HG03066 (cell line): ENCODE results near the gene CELSR3.

Source experiments
- ATAC-seq: cut with Tn5 transposase; IDR thresholded peaks from one replicate; pipeline ENCODE4 v1.9.1; 2021; ENCODE audit warnings: low read depth; ENCODE audit not compliant: unreplicated experiment

The CELSR3 gene

DNA sequence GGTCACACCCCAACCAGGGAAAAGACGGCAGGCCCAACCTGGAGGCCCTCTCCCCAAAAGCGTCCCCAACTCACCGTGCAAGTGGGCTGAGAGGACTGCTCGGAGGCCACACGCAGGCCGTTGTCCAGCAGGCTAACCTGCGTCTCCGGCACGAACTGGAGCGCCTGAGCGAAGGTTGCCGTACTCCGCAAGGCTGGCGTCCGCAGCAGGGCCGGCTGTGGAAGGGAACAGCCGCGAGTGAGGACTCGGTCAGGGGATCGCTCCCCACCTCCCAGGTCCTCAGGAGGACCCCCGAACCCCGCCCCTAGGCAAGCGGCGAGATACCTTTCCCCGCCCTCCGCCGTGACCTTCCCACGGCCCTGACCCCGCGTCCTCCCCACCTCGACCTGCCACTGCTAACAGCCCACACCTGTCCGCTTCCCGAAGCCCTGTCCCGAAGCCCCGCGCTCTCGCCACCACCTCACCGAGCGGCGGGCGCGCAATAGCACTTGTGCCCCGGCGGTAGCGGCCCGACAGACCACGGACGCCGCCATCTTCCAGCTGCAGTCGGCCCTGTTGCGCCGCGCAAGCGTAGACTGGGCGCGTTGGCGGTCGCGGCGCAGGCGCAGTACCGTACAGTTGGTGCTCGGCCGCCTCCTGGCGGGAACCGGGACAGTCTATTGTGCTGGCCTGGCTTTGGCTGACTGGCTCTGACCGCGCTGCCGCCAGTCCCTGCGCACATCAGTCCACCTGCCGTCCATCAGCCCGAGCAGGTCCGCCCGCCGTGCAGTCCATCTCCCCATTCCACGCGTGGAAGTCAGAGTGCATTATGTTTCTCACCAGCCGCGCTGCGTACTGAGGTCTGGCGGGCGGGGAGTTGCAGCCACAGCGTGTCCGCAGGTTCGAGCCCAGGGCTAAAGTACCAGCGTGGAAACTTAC is 53.3 kb downstream of the CELSR3 start, which contains the start of gene UQCRC1:
Gene UQCRC1 (minus strand): TSS at position 559 of the 918 bp plus-strand sequence. CDS start 26 bp downstream, at position 533.
- peak; percentile 96 for ATAC-seq

DNA sequence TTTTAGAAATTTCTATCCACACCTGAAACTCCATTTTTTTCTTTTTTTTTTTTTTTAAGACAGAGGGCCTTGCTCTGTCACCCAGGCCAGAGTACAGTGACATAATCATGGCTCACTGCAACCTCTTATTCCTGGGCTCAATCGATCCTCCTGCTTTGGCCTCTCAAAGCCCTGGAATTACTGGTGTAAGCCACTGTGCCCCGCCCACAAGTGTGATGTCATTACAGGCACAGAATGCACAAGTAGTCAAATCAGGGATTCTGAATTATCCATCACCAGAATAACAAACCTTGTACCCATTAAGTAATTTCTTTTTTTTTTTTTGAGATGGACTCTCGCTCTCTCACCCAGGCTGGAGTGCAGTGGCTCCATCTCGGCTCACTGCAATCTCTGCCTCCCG is 55.2 kb downstream of the CELSR3 start:
- no peak for ATAC-seq

DNA sequence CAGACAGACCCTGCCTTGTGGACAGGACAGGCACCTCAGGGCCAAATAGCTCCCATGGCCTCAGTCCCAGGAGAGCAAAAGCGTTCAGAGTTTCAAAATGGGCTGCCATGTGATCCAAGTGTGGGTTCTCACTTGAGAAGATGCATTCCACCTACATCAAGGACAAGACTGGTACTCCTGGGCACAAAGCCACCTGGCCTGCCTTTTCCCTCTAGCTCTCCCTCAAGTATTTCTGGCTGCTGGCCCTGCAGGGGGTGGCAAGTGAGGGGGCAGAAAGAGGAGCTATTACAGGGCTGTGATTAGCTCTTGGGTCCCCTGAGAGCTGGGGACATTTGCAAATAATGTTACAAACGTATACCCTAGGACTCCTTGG is 61.1 kb downstream of the CELSR3 start:
- no peak for ATAC-seq

DNA sequence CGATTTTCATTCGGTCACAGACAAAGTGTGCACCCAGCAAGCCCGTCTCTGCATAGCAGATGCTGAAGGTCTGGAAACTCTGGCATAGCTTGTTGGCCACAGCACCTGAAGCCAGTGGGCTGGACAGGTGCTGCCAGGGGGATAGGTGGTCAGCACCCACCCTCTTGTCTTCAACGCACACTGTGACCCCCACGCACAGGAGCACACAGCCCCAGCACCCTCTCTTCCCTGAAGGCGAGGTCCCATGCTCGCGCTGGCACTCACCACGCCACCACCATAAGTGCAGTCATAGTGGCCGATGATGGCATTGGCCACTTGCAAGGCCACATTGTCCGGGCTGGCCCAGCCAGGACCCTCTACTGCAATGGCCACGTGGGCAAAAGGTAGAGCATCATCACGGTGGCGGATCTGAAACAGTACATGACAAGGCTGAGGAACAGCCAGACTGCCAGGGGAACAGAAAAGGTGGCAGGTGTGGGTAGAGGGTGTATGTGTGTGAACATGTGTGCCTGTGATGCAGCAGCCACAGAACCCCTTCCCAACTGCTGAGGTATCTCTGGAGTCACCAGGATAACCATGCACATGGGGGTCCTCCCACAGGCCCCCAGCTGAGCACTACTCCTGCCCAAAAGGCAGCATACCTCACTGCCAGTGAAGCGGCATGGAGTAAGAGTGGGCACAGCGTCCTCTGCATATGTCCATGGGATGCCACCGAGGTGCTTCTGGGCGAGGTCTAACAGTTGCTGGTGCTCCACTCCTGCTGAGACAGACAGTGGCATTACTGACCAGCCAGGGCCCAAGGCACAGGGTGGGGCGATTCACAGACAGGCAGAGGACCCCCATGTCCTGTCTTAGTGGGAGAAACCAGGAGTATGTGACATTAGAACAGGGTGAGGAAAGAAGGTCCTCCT is 61.7 kb downstream of the CELSR3 start:
- ATAC-seq: no peak

DNA sequence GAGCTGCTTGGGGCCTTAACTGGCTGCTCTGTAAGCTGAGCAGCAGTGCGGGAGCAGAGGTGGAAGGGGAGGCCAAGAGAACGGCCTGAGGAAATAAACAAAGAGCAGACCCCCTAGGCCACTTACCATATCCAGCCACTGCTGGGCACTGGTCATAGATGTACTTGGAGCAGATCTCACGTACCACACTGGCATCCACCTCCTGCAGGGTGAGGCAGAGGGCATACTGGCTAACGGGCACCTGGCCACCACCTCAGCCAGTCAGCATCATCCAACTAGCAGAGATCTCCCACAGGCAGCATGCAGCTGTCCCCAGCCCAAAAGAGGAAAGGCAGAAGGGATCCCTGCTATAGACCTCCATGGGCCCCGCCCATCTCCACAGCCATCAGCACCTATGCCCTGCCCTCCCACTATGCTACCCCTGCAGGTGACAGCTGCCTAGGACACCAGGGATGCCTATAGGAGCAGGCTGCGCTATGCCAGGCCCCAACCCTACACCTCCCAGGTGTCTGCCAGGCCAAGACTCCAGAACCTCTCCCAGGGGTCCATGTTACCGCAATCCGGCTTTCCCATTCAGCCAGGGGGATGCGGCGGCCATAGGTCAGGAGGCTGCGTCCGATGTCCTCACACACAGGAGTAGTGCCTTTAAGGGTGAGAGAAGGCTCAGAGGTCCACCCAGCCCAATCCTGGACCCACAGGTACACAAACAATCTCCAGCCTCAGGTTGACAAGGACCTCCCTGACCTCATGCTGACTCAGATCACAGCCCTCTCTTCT is 63.0 kb downstream of the CELSR3 start:
- no peak for ATAC-seq

DNA sequence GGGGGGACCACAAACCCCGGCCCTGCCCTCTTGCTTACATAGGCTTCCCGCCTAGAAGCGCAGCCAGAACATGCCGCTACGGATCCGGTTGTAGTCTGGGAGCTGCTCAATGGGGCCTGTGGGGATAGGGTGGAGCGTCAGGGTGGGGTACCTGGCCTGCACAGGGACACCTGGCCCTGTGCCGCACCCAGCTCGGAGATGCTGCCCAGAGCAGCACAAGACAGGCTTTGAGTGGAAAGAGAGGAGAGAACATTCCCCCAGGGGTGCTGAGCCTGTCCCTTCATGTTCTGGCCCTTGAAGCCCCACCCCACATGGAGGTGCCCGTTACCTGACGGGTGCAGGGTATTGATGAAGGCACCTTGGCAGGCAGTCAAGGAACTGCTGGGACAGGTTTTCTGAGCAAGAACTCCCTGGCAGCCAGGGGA is 63.6 kb downstream of the CELSR3 start:
- no peak for ATAC-seq

DNA sequence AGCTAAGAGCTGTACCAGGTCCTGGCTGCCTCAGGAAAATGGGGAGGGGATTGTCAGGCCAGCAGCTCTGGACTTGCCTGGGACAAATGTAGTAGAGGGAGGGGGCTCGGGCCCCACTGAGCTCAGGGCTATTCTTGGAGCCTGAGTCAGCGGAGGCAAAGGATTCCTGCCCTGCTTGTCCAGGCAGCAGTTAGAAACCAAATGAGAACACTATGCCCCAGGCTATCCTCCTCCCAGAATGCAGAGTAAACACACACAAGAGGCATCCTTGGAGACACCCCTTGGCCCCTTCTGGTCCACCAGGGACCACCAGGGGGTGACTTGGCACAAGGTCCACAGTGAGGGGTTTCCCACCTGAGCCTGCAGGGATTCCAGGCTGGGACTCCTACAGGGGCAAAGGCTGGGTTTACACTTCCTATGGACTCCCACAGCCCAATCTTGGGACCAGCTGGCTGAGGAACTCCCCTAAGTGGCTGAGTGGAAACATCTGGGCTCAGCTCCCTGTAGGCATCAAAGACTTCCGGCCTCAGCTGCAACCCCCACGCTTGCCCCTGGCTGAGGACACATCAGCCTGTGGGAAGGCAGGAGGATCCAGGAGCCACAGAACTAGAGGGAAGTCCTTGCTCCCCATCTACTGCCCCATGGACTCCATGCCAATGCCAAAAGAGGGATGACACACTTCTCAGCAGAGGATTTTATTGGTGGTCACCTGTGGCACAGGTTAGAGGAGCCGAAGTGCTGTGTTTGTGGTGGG is 64.2 kb downstream of the CELSR3 start:
- ATAC-seq: no peak

DNA sequence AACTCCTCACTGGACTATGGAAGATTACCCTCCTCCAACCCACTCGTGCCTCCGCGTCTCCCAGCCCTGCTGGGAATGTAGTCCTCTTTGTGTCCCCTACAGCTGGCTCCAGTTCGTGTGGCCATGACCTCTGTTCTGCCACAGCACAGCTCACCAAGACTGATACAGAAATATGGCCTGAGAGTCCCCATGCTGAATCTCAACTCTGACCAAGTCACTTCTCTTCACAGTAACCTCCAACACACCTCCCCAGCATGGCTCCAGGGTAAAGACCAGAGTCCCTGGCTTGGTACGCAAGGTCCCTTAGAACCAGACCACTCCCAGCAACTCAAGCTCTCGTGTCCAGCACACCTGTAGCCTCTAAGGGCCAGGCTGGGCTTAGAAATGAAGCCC is 65.3 kb downstream of the CELSR3 start:
- no peak for ATAC-seq

DNA sequence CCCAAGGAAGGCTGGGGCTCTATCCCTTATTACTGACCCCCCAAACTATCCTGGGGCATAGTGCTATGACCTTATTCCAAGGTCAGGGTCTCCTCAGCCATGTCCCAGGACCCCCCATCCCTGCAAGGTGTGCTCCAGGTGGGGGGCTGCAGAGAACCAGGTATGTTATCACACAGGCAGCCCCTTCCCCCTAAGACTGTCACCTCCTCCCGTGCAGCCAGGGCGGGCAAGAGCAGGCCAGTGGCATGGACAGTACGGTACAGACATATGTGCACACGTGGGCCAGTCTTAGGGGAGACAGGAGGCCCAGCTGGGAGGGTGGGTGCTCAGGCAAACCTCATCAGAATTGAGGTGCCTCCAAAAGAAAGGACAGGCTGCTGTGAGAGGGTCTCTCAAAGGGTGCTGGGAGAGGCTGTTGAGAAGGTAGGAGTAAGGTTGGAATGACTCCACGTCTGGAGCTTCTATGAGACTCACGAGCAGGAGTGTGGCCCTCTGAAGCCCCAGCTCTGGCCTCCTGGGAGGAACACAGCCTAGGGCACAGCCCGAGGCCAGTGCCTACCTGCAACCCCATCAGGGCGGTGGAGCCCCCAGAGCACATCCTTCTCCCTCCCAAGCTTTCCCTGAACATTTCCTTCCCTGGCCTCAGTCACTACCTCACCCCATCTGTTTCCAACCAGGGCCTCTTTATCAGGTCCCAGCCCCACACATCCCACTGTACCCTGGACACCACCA is 65.8 kb downstream of the CELSR3 start:
- ATAC-seq: no peak

DNA sequence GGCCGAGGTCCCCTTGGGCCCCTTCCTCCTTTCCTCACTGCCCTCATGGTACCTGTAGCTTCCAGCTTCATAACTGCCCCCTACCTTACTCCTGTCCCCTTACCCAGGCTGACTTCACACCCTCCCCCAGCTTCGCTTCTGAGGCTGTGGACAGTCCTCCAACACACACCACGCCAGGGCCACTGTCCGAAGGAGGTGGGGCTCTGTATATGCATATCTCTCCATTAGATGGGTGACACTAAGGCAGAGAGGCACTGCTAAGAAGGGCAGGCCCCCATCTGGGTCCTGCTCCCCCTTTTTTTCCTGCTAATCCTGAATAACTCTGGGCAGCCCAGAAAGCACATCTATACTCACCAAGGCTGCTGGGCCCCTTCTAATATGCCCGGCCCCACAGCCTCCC is 66.5 kb downstream of the CELSR3 start:
- ATAC-seq: no peak

DNA sequence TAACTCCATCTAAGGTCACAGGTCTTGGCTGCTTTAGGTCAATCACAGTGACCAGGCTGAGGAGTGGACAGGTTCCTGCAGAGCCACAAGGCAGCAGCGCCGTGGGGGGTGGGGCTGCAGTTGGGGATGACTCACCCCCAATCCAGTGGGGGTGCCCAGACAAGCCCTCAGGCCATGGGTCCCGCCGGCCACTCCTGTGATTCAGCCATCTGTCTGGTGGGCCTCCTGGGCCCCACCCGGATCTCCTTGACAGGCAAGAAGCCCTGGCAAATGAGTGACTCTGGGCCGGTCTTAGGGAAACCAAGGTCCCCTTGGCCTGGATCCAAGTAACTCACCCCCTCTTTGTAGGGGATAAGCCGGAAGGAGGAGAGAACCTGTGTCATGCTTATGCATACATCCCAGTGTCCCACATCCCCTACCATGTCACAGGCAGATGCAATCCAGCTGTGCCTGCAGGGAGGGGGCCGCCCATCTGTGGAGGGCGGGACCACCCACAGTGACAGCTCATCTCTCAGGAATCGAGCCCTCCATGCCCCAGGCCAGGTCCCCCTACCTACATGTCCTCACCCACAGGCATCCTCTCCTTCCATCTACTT is 67.1 kb downstream of the CELSR3 start:
- ATAC-seq: no peak

DNA sequence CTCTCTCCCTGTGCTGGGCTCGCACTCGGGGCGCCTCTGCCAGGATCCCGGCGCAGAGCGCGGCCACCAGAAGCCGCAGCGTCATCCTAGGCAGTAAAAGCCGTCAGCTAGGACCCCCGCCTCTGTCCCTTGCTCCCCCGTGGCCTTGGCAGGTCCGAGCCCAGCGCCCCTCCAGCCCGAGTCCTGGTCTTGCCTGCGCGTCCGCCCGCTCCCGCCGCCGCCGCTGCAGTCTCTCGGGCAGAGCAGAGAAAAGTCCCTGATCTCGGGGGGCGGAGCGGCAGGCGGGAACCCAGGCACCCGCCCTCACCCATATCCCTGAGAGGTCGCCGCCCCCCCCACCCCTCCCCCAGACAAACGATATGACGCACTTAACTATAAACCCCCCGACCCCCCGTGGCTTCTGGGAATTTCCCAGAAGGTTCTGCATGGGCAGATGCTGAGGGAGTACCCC is 67.6 kb downstream of the CELSR3 start, which contains the start of gene COL7A1:
Gene COL7A1 (minus strand): TSS at position 255 of the 451 bp plus-strand sequence. CDS start 170 bp downstream, at position 85.
- ATAC-seq: no peak

DNA sequence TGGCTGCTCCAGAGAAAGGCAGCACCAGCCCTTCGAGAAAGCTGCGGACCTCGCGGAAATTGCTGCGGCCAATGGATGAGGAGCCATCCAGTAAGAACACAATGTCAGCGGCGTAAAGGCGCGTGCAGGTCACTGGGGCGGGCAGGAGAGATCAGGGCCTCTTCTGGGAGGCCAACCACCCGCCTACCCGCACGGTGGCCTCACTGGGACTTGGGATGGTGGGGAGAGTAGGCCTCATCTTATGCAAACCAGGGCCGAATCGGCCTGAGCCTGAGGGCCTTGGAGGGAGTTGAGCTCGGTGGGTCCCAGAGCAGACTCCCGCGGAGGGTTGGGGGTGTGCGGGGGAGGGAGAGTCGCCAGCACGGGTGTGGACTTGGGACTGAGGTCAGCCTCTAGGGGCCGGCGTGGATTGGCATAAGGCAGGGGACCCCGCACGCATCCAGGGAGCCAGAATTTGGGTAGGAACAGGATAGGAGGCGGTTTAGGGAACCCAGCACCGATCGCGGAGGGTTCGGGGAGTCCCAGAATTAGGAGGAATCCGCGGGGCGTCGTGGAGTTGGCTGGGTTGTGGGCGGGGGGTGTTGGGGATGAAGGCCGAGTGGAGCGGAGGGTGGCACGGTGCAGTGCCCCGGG is 68.2 kb downstream of the CELSR3 start:
- ATAC-seq: no peak

DNA sequence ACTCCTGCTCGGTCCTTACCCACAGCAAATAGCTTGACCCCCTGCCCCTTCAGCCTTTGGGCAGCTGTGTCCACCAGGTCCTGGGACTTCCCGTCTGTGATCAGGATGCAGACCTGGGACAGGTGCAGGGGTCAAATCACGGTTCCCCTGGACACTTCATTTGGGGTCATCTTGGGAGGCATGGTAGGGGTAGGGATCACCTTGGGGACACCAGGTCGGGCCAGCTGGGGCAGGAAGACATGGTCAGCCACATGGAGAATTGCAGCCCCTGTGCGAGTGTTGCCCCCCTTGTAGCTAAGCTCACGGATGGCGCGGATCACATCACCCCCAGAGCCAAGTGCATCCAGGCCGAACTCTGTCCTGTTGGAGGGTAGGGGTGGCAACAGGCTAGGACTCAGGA is 69.3 kb downstream of the CELSR3 start:
- no peak for ATAC-seq

DNA sequence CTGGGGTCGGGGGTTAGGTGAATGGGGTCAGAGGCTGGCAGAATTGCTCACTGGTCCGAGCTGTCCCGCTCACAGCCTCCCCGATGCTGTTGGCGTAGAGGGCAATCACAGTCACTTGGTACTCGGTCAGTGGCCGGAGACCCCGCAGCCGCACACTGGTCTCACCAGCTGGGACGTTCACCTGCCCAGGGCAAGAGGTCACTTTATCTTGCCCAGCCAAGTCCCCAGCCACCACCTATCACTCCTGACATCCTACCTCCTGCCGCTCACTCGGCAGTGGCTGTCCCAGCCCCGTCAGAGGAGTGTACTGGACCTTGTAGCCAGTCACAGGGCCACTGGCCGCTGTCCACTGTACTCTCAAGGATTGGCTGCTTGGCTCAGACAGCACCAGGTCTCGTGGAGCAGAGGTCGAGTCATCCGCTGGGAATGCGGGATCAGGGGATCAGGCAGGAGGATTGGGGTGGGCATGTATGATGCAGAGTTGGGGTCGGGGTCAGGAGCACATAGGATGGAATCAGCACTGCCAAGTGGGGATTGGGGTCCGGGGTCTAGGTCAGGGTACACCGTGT is 70.1 kb downstream of the CELSR3 start:
- ATAC-seq: no peak

DNA sequence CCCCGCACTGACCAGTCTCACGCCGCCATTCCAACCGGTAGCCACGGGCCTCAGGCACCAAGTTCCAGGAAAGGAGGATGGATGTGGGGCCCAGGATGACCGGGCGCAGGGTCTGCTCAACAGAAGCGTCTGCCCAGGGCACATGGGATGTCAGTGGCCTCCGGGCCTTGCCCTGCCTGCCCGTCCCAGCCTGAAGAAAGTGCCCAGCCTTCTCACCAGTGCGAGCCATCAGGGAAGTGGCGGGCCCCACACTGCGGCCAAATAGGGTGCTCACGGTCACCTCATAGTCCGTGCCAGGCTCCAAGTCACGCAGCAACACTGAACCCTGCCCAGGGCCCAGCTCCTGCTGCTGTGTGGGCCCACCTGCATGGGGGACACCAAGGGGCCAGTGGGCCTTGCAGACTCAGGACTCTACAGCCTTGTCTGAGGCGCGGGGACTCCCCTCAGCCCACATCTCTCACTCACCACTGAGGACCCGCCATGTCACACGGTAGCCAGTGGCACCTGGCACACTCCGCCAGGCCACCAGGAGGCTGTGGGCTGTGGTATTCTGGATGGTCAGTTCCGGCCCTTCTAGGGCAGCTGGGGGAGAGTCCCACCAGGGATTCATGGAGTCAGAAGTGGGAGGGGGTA is 70.7 kb downstream of the CELSR3 start:
- no peak for ATAC-seq

DNA sequence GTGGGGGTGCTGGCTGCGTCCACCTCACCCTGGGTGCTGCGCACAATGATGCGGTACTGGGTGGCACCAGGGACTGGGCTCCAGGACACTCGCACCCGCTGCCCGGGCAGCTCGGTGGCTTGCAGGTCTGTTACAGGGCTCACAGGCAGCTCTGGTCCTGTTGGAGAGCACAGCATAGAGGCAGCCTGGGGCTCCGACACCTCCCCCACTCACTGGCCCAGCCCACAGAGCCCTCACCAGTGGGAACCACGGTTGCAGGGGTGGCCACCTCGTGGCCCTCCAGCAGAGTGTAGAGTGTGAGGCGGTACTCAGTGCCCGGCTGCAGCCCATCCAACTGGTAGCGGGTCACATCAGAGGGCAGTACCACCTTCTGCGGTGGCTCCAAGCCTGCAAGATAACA is 71.2 kb downstream of the CELSR3 start:
- no peak for ATAC-seq
